GM18499 (cell line): ENCODE results near the gene AGFG2.
"Not testable (repeated sequence)": the region's sequence is repeated elsewhere in the genome, so short reads cannot be mapped to it uniquely, and the experiment has no call there.

Experiments used
- ATAC-seq: cut with Tn5 transposase; IDR thresholded peaks from one replicate; pipeline ENCODE4 v1.9.1; 2021; ENCODE audit warnings: moderate number of reproducible peaks; ENCODE audit not compliant: insufficient read depth, unreplicated experiment

Gene AGFG2, protein sequence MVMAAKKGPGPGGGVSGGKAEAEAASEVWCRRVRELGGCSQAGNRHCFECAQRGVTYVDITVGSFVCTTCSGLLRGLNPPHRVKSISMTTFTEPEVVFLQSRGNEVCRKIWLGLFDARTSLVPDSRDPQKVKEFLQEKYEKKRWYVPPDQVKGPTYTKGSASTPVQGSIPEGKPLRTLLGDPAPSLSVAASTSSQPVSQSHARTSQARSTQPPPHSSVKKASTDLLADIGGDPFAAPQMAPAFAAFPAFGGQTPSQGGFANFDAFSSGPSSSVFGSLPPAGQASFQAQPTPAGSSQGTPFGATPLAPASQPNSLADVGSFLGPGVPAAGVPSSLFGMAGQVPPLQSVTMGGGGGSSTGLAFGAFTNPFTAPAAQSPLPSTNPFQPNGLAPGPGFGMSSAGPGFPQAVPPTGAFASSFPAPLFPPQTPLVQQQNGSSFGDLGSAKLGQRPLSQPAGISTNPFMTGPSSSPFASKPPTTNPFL

DNA sequence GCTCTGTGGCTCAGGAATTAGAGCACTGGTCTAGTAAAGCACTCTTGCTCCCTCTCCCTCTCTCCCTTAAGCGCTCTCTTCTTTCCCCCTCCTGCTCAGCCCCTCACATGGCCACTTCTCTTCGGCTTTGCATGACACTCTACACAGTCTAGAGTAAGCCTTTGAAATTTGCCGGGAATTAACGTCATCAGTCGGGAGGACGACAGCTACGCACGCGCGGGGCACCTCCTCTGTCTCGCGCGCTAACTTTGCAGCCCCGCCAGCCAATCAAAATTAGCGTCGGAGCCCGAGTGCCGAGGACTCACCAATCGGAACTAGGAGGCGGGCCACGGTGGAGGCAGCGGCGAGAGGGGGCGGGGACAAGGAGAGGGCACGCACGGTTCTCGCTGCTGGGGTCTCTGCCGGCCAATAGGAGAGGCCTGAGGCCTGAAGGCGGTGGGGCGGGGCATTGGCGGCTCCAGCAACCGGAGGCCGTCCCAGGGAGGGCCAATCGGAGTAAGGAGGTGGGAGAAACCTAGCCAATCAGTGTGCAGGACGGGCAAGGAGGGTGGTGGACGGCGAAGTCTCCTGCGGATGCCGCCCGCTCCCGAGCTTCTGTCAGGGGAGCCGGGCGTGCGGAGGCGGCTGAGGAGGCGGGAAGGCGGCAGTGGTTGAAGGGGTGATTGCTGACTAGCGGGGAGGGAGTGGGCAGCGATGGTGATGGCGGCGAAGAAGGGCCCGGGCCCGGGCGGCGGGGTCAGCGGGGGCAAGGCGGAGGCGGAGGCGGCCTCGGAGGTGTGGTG lies at the start of gene AGFG2:
Gene AGFG2, plus strand, starts transcription at position 550 of the 782 bp plus-strand sequence. Its CDS starts 144 bp downstream, at position 694.
- ATAC-seq, result peak; percentile 81

- ATAC-seq, result no peak
These were observed 49.2 kb upstream of the AGFG2 start for GRCh38 chr7:100489824-100490223.

DNA sequence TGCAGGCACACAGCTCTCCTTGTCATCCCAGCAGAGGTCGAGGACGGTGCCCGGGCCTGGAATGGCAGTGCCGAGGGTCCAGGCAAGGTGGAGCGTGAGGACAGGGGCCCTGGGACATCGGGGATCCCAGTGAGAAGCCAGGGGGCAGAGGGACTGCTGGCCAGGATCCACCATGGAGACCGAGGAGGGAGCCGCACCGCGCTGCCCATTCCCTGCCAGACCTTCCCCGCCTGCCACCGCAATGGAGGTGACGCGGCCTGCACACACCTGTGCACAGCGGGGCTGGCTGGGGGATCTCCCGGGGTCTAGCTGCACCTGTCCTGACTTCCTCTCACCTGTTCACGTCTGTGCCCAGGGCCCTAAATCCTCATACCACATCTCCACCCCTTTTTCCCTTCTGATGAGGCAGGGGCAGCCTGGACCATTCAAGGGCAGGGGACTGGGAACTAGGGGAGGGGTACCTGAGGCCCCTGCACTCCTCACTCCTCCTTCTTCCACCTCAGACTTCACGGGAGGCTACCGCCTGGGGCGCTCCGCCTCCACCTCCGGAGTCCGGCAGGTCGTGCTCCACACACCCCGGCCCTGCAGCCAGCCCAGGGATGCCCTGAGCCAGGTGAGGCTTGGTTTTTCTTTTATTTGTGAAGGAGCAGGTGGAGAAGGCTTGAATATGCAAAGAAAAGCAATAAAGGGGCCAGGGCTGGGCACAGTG lies 48.4 kb upstream of the AGFG2 start:
- ATAC-seq, result no peak

DNA sequence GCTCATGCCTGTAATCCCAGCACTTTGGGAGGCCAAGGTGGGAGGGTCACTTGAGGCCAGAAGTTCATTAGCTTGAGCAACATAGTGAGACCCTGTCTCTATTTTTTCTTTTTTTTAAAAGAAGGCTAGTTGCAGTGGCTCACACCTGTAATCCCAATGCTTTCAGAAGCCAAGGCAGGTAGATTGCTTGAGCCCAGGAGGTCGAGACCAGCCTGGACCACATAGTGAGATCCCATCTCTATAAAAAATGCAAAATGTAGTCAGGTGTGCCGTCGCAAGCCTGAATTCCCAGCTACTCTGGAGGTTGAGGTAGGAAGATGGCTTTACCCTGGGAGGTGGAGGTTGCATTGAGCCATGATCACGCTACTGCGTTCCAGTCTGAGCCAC lies 47.8 kb upstream of the AGFG2 start:
- no peak for ATAC-seq

DNA sequence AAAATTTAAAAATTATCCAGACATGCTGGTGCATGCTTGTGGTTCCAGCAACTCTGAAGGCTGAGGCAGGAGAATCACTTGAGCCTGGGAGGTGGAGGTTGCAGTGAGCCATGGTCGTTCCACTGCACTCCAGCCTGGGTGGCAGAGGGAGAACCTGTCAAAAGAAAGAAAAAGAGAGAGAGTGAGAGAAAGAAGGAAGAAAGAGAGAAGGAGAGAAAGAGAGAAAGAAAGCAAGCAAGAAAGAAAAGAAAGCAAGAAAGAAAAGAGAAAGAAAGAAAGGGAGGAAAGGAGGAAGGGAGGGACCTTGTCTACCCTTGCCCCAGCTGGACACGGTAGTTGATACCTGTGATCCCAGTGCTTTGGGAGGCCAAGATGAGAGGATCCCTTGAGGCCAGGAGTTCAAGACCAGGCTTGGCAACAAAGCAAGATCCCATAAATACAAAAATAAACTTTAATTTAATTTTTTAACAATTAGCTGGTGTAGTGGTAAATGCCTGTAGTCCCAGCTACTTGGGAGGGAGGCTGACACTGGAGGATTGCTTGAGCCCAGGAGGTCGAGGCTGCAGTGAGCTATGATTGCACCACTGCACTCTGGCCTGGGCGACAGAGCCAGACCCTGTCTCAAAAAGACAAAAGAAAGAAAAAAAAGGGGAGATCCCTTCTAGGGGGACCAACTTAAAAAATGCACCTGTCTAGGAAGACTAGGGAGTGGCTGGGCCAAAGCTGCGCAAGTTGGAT lies 46.1 kb upstream of the AGFG2 start:
- no peak for ATAC-seq

GRCh38 chr7:100493476-100494264 lies 45.3 kb upstream of the AGFG2 start:
- ATAC-seq, result no peak

DNA sequence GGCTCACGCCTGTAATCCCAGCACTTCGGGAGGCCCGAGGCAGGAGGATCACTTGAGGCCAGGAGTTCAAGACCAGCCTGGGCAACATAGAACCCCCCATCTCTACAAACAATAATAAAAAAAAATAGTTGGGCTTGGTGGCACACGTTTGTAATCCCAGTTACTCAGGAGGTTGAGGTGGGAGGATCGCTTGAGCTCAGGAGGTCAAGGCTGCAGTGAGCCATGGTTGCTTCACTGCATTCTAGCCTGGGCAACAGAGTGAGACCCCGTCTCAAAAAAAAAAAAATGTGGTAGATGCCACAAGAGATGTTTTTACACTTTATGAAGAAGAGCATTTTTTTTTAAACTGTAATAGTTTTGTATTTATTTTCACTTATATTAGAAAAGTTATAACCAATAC lies 42.5 kb upstream of the AGFG2 start:
- ATAC-seq, result no peak

- not testable (repeated sequence) for ATAC-seq
These were observed 38.3 kb upstream of the AGFG2 start for GRCh38 chr7:100500743-100501142.

- ATAC-seq, result not testable (repeated sequence)
These were observed 35.0 kb upstream of the AGFG2 start for GRCh38 chr7:100504031-100504430.

- ATAC-seq, result no peak
These were observed 34.0 kb upstream of the AGFG2 start for GRCh38 chr7:100504887-100505611.

DNA sequence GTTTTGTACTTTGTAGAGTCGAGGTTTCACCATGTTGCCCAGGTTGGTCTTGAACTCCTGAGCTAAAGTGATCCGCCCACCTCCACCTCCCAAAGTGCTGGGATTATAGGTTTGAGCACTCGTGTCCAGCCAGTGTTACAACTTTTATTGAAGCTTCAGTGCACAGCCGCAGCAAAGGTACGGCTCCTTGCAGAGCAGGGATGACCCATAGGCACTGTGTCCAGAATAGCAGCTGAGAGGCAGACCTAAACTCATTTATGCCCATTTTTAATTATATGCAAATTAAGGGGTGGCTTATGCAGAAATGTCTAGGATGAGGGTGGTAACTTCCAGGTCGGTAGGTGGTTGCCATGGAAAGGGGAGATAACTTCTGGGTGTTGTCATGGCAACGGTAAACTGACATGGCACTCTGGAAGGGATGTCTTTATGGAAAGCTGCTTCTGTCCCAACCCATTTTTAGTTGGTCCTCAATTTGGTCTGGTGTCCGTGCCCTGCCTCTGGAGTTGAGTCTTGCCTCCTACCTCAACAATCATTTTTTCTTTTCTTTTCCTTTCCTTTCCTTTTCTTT lies 32.6 kb upstream of the AGFG2 start:
- ATAC-seq, result no peak

DNA sequence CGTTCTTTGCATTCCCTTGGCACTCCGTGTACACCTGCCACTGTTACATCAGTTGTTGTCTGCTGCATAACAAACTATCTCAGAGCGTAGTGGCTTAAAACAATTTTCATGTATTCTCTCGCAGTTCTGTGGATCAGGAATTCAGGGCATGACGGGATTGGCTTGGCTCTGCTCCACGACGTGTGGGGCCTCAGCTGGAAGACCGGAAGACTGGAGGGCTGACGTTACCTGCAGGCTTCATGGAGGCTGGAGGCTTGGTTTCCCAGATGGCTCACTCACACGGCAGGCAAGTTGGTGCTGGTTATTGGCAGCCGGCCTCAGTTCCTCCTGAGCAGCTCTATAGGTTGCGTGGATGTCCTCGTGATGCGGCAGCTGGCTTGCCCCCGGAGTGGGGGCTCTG lies 29.8 kb upstream of the AGFG2 start:
- no peak for ATAC-seq

GRCh38 chr7:100510437-100511239 lies 28.4 kb upstream of the AGFG2 start:
- ATAC-seq, result no peak

DNA sequence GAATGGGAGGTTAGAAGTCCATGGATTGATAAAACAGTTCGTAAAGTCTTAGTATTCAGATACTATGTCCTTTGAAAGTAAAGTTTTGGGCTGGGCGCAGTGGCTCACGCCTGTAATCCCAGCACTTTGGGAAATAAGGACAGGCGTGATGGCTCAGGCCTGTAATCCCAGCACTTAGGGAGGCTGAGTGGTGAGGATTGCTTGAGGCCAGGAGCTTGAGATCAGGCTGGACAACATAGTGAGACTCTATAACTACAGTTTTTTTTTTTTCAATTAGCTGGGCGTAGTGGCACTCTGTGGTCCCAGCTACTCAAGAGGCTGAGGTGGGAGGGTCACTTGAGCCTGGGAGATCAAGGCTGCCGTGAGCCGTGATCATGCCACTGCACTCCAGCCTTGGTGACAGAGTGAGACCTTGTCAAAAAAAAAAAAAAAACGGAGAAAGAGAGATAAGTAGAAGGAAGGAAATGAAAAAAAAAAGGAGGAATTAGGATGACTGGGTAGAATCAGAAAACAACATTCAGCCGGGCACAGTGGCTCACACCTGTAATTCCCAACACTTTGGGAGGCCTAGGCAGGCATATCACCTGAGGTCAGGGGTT lies 25.7 kb upstream of the AGFG2 start:
- no peak for ATAC-seq

DNA sequence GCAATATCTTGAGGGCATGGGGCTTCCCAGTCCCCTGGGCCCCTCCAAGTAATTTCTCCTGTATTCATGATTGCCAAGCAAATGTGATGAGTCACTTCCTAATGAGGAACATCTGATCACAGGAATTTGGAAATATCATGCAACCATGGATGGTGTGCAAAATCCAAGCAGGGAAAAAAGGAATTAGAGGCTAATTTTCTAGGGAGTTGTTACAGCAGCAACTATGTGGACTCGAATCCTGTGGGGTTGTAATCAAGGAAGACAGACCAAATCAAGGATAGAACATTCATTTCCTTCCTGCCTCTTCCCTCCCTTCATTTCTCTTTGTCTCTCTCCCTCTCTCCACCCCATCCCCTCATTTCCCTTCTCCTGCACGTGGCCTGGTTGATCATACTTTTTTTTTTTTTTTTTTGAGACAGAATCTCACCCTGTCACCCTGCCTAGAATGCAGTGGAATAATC lies 23.9 kb upstream of the AGFG2 start:
- ATAC-seq, result no peak

DNA sequence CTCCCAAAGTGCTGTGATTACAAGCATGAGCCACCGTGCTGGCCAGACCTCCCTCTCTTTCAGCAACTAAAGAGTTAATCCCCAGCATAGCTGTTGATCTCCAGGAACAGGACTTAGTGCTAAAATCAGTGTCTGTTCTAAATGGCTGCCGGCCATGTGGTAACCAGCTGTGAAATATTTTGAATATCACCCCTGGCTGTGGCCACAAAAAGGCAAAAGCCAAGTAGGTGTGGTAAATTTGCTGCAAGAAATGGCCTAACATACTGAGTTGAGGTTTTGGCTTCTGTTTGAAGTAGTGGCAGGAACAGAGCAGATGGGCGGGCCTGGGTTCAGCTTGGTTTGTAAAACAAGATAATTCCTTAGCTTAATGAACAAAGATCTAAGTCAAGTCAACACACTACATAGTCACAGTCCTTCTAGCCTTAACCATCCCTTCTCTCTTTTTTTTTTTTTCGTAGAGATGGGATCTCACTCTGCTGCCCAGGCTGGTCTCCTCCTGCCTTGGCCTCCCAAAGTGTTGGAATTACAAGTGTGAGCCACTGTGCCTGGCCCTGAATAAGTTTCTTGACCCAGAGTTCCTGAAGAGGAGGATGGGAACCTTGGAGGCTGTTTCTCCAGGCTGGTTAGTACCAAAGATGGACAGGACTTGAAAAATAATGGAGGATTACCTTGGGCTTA lies 22.7 kb upstream of the AGFG2 start:
- no peak for ATAC-seq

- ATAC-seq, result no peak
These were observed 21.7 kb upstream of the AGFG2 start for GRCh38 chr7:100517305-100517704.
